Mammary epithelial cell (primary cell): ENCODE measurements around the gene PCDHB7.
"Not testable (repeated sequence)": the region's sequence is repeated elsewhere in the genome, so short reads cannot be mapped to it uniquely, and the experiment has no call there.

Experiments used
- CTCF ChIP-seq, 2 donors: IDR thresholded peaks in 1 of 2; conservative IDR thresholded peaks in 1 of 2; 2 replicates each; pipeline ENCODE4 v1.5.1; 2011 to 2012; ENCODE audit warnings: inconsistent platforms in 2 of 2, low read length in 2 of 2, mild to moderate bottlenecking in 2 of 2, control low read depth in 1 of 2, low read depth in 1 of 2; ENCODE audit not compliant: insufficient read depth in 1 of 2; ENCODE audit errors: extremely low read depth in 1 of 2
- EZH2 ChIP-seq: IDR thresholded peaks from 2 replicates; pipeline ENCODE4 v1.6.1; 2012; ENCODE audit warnings: low read length, inconsistent platforms, borderline replicate concordance

- not testable (repeated sequence) for TF ChIP-seq CTCF (conservative IDR thresholded peaks at IDR 0.05 in 1 of 2, IDR thresholded peaks at IDR 0.05 in 1 of 2; ENCODE audit: extremely low read depth in 1 of 2, insufficient read depth in 1 of 2, low read depth in 1 of 2, low read length in 2 of 2); EZH2
These were observed 21.9 kb downstream of the PCDHB7 start for GRCh38 chr5:141194332-141194731.
